HG03432 (cell line): ENCODE results near the gene PLCB1.
A peak's percentile ranks its signal among the peaks of the same experiment; 100 is the strongest.

Experiments
- ATAC-seq: cut with Tn5 transposase; IDR thresholded peaks from one replicate; pipeline ENCODE4 v1.9.1; 2021; ENCODE audit warnings: mild to moderate bottlenecking, moderate library complexity; ENCODE audit not compliant: unreplicated experiment

The PLCB1 gene

GRCh38 chr20:8671370-8671961 is 539.4 kb downstream of the PLCB1 start:
- ATAC-seq: no peak

DNA sequence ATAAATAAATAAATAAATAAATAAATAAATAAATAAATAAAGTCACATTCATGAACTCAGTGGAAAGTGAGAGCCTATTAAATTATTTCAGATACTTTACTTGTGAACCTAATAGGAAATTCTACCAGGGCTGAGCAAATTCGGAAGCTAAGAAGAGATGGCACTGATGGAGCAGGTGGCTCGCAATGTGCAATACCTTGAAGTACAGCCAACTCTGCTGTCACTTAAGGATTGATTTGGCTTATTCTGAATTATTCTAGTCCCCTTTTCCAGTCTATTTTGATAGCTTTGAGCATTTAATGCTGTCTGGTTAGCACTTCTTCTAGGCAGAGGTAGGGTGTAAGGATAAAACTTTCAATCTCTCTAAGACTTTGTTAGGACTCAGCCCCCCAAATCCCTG is 541.0 kb downstream of the PLCB1 start:
- ATAC-seq: no peak

DNA sequence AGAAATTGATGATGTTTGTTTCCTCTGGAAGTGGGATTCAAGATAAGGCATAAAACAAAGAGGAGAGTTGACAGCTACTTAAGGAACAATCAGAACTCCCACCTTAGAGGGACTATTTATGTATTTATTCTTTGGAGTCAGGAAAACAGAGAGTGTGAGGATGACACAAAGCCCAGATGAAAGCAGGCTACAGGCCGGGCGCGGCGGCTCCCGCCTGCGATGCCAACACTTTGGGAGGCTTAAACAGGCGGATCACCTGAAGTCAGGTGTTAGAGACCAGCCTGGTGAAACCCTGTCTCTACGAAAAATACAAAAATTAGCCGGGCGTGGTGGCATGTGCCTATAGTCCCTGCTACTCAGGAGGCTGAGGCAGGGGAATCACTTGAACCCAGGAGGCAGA is 543.8 kb downstream of the PLCB1 start:
- ATAC-seq: no peak

DNA sequence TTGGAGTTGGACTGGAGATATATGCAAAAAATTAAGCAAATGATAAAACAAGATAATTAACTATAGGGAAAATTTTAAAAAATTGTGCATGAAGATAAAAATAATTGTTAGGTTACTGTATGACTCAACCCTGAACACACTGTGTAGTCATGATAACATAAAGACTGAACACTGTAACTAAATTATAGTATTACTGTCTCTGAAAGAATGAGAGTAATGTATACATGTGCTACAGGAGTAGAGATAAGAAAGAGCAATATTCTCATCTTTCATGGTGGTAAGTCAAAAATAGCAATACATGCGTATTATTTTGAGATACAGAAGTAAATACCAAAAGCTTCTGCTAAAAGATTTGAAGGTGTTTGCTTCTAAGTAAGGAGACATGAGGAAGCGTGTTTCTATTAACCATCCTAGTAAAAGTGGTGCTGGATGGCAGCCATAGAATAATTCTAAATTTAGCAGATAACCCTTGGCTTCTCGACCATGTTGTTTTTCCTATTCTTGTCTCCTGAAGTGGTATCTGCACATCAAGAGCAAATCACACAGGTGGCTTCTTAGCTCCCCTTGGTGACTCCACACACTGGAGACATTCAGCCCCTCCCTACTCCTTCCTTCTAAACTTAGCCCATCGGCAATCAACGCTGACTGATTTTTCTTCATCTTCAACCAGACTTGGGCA is 546.2 kb downstream of the PLCB1 start:
- ATAC-seq: no peak

DNA sequence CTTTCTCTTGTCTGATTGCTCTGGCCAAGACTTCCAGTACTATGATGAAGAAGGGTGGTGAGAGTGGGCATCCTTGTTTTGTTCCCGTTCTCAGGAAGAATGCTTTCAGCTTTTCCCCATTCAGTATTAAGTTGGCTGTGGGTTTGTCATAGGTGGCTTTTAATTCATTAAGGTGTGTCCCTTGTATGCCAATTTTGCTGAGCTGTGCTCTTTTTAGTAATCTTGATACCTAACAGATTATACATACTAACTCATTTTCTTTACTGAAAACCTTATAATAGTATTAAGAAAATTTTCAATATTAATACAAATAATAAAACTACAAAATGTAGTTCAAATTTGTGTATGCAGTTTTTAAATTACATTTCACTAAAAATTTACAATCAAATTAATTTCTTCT is 557.3 kb downstream of the PLCB1 start:
- ATAC-seq: no peak

DNA sequence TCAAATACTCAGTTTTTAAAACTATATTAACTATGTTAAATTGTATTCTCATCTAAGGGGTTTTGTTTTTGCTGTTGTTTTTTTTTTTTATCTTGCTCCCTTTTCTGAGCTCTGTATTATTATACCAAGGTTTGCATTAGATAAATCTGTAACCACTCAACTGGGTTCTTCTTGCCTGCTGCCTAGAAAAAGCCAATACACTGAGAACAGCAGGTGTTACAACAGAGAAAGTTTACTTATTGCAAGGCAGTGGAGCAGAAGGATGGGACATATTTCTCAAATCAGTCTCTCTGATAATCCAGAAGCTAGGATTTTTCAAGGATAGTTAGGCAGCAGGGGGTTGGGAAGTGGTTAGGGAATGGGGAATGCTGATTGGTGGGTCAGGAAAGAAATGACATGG is 558.0 kb downstream of the PLCB1 start:
- no peak for ATAC-seq

DNA sequence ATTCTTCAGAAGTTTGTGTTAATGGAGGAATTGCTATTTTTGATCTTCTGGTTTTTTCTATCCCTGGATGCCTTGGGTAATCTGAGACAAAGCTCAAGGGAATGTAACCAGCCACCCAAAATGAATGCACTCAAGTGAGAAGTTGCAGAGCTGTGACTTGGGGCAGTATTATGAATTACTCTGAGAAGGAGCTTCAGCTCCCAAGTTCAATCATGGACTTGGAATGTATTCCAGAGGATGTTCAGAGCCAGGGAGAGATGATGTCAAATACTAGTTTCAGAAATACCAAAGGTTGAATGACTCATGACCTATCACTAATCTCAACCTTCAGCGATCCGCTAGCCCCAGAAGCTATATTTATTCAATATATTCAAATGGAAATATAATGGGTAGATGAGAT is 561.6 kb downstream of the PLCB1 start:
- ATAC-seq: no peak

- no peak for ATAC-seq
Measured at GRCh38 chr20:8700756-8701155, 568.7 kb downstream of the PLCB1 start.

DNA sequence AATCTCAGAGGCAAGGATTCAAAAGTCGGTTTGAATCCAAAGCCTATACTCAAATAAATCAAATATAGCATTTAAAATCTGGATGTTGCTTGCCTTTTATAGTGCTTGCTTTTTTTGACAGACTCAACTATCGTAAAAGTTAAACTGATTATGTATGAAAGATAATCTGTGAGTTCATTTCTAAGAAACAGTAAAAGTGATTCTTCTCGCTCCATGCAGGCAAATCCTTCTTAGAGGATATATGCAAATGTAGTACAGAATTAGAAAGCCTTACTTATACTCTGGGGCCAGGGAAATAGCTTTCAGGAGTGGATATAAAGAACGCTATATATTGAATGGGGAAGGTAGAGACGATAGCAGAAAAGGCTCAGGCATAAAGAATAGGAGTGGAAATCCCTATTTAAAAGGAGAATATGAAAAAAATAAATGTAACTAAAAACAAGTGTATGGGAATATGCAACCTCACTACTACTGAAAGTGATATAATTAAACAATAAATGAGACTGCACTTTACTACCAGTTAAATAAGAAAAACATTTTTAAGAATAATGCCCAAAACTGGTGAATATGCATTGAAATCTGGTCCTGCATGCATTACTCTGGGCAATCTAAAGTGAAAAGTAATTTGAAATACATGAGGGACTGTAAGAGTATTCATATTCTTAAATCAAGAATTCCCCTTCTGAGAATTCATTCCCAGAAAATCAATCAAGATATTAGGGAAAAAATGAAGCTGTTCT is 575.1 kb downstream of the PLCB1 start:
- no peak for ATAC-seq

DNA sequence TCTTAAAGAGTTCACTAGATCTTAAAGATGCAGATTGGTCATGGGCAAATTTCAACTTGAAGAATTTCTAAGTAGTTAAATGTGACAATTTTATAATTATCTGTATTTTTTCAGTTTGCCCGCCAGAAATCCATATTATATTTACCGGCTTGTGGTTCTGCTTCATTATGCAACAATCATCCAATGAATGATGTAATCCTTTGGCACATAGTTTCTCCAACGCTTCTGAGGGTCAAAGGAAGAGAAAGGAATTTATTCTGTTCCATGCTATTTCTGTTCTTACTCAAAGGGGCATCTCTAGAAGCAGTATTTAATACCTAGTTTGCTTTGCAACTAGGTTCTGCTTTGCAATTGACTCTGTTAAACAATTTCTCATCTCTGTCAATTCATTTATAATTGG is 577.6 kb downstream of the PLCB1 start:
- ATAC-seq: no peak

DNA sequence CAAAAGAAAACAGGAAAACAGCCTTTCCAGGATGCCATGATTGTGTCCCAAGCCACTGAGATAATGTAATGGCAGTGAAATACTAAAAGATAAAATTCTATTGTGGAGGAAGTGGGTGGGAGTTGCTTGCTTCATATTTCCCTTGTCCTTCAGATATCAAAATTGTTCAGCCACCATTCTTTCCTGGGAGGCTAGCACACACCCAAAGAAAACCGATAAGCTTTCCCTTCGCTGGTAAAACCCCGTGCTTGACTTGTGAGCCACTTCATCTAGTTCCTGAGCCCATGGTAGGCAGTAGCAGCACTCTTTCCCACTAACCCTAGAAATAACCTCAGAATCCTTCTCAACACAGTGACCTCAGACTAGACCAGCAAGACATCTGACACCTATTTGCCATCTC is 579.4 kb downstream of the PLCB1 start:
- no peak for ATAC-seq

GRCh38 chr20:8714206-8714605 is 582.1 kb downstream of the PLCB1 start:
- ATAC-seq: no peak

- ATAC-seq: no peak
Measured at GRCh38 chr20:8718279-8718678, 586.2 kb downstream of the PLCB1 start.

DNA sequence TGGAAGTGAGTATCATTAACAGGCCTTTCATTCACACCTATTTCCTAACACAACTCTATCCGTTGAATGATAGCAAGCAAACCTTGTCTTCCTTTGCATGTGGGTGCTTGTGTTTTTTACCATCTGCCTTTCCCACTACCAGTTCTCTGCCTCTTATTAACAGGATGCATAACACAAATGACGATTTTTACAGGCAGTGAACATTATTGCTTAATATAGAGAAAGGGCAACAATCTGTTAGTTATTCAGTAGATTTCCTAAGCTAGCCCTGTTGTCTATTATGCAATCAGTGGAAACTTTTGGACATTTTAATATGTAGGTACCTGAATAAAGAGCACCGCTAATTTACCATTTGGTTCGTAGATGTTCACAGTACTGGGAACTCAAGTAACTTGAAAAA is 588.0 kb downstream of the PLCB1 start:
- no peak for ATAC-seq

DNA sequence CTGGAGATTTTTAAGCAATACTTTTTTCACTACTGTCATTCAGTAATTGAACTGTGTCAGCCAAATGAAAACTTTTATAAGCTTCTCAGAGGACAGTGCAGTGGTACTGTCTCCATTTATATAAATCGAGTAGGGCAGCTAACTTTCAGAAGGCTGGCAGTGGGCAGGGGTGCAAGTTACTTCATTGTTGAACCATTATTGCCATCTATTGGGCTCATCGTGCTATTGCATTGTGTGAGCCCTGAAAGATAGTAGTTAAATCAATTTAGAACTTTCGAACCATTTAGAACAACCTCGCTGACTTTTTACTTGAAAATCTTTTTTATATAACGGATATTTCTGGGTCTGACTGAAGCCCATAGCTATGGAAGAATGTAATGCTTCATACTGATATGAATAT is 589.0 kb downstream of the PLCB1 start:
- ATAC-seq: no peak

DNA sequence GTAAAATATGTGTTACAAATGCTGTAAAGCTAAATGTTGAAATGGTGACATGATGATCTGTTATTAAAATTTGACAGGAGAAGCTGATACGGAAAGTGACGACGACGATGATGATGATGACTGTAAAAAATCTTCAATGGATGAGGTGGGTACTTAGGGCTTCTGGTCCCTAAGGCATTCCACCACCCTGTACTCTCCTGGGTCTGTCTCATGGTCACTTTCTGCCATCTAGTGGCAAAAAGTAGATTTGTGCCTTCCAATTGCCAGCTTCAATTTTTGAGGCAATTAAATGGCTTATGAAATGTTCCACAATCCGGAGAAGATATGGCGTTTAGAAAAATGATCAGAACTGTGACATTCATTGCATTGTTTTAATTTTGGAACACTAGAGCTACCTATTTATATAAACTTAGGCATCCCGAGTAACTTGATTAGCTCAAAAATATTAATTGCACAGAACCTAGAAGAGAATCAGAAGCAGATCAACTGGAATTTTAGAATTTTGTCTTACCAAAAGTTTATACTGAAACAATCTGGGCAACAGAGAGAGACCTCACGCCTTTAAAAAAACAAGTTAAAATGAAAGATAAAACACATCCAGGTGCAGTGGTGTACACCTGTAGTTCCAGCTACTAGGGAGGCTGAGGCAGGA is 590.3 kb downstream of the PLCB1 start:
- peak; percentile 83 for ATAC-seq

GRCh38 chr20:8723296-8723695 is 591.2 kb downstream of the PLCB1 start:
- ATAC-seq: no peak

- ATAC-seq: no peak
Measured at GRCh38 chr20:8724884-8725283, 592.8 kb downstream of the PLCB1 start.

DNA sequence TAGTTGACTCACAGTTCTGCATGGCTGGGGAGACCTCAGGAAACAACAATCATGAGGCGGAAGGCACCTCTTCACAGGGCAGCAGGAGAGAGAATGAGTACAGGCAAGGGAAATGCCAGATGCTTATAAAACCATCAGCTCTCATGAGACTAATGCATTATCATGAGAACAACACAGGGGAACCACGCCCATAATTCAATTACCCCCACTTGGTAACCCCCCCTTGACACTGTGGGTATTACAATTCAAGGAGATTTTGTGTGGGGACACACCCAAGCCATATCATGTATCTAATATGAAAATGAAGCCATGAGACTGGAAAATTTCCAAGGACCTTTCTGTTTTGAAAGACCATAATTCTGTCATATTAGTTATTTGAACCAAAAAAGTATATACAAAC is 594.4 kb downstream of the PLCB1 start:
- no peak for ATAC-seq

GRCh38 chr20:8735014-8735413 is 602.9 kb downstream of the PLCB1 start:
- no peak for ATAC-seq

DNA sequence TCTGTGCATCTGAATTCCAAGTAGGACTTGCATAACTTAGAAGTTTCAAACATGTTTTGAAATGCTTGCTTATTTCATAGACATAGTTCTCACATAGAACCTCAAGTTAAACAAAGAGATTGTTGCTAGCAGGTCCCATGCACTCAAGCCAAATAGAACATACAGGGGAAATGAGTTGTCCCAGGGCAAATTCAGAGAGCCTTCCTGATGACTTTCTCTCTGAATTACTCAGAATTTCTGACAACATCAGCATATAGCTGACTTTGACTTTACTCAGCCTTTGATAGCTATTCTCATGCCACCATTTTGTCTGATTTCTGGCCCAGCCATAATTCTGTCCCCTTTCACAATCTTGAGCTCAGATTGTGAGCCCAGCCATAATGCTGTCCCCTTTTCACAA is 603.6 kb downstream of the PLCB1 start:
- ATAC-seq: no peak

GRCh38 chr20:8740265-8740664 is 608.2 kb downstream of the PLCB1 start:
- ATAC-seq: peak; percentile 94
